Thyroid gland (tissue), 4 donors: ENCODE results near the gene RPS6KA5. TPM values are rescaled to one million over a fixed set of nuclear protein-coding genes. Genes with fewer than 3 reads are reported as not detected.

ENCODE experiments used
- DNase-seq, 2 donors: peaks; one replicate each; pipeline ENCODE4 v3.0.0-alpha.2; 2019
- H3K27ac ChIP-seq, 3 donors: fragments of 200-600 bp; sonication (generic); 1 replicate in 2 of 3; 2 replicates in 1 of 3; pipeline ENCODE4 v1.5.1; 2016 to 2019; ENCODE audit warnings: mild to moderate bottlenecking in 1 of 3, moderate library complexity in 1 of 3
- H3K27me3 ChIP-seq: fragments of 200-600 bp; sonication (generic); one replicate; pipeline ENCODE4 v1.5.1; 2019
- H3K36me3 ChIP-seq, 2 donors: fragments of 200-600 bp; sonication (generic); one replicate each; pipeline ENCODE4 v1.5.1; 2016 to 2019
- H3K4me1 ChIP-seq, 2 donors: fragments of 200-600 bp; sonication (generic); one replicate each; pipeline ENCODE4 v1.5.1; 2017 to 2019
- H3K4me3 ChIP-seq, 3 donors: fragments of 200-600 bp; sonication (generic); replicated peaks in 1 of 3; 1 replicate in 2 of 3; 2 replicates in 1 of 3; pipeline ENCODE4 v1.5.1; 2016; ENCODE audit warnings: mild to moderate bottlenecking in 1 of 3
- H3K9me3 ChIP-seq: fragments of 200-600 bp; sonication (generic); one replicate; pipeline ENCODE4 v1.5.1; 2017
- CTCF ChIP-seq, 6 experiments: fragments of 200-600 bp in 3 of 6; fragments of 450-650 bp in 3 of 6; sonication (generic) in 3 of 6; IDR thresholded peaks; one replicate each; pipeline ENCODE4 v1.5.1; 2016 to 2019; ENCODE audit warnings: antibody characterized with exemption in 6 of 6, mild to moderate bottlenecking in 2 of 6, inconsistent platforms in 1 of 6, moderate library complexity in 1 of 6
- POLR2A ChIP-seq, 2 donors: fragments of 450-650 bp; IDR thresholded peaks; one replicate each; pipeline ENCODE4 v1.6.1; 2017; ENCODE audit warnings: antibody characterized with exemption in 2 of 2, mild to moderate bottlenecking in 2 of 2, moderate library complexity in 1 of 2
- whole genome bisulfite sequencing, 2 donors: methylation state at CpG; one replicate each; pipeline ENCODE4 v1.1.5; 2017; 5-methylcytosine and 5-hydroxymethylcytosine counted together
- intact Hi-C: fragments of 100-400 bp; cut with DNase I; formaldehyde crosslinking; loops from one replicate; pipeline ENCODE4 v1.15.1; 2023
- total RNA-seq, 4 donors: library from RNA; depleted of rRNA; stranded (reverse); fragments of >200 nt; gene quantifications; one replicate each; pipeline ENCODE4 v1.2.3, GENCODE V29; 2016

Gene RPS6KA5
- total RNA-seq, 4 donors from 2014 or later, result 6.4 to 17.4 (median 8.9) TPM

GRCh38 chr14:90893510-90893909 is 166.9 kb downstream of the RPS6KA5 start:
- H3K36me3 ChIP-seq, result peaks cover 0 to 3% of the 10 kb centered on the region in 2 donors
- H3K9me3 ChIP-seq, result no peaks in the 10 kb centered on the region
- no peaks in the 10 kb centered on the region for H3K4me1 ChIP-seq
- no peak for TF ChIP-seq POLR2A (IDR thresholded peaks at IDR 0.05)
- TF ChIP-seq CTCF (IDR thresholded peaks at IDR 0.05), result no peak
- H3K4me3 ChIP-seq, result no peak overlapping the region
- no peak overlapping the region for H3K27ac ChIP-seq
- WGBS, 2 donors, result 95% methylated on average over 2 of the region's 2 CpGs
- no peak for DNase-seq
- H3K27me3 ChIP-seq, result no peaks in the 10 kb centered on the region
- intact Hi-C loops, result no loop called here

GRCh38 chr14:90892970-90893369 is 167.5 kb downstream of the RPS6KA5 start:
- Histone ChIP-seq H3K27ac (no peak overlapping the region), H3K4me3 (no peak overlapping the region), H3K4me1 (no peaks in the 10 kb centered on the region), H3K9me3 (no peaks in the 10 kb centered on the region), H3K27me3 (no peaks in the 10 kb centered on the region), H3K36me3 (no peaks in the 10 kb centered on the region)
- TF ChIP-seq POLR2A (IDR thresholded peaks at IDR 0.05), result no peak
- TF ChIP-seq CTCF (IDR thresholded peaks at IDR 0.05), result no peak
- intact Hi-C loops, result no loop called here
- no peak for DNase-seq

GRCh38 chr14:90891326-90891725 is 169.1 kb downstream of the RPS6KA5 start:
- H3K27me3 ChIP-seq, result no peaks in the 10 kb centered on the region
- H3K27ac ChIP-seq, result no peak overlapping the region
- H3K36me3 ChIP-seq, result no peaks in the 10 kb centered on the region
- H3K9me3 ChIP-seq, result no peaks in the 10 kb centered on the region
- H3K4me1 ChIP-seq, result no peaks in the 10 kb centered on the region
- DNase-seq, result no peak
- TF ChIP-seq CTCF (IDR thresholded peaks at IDR 0.05) (no peak), POLR2A (IDR thresholded peaks at IDR 0.05) (no peak)
- intact Hi-C loops, result no loop called here
- WGBS, 2 donors, result 54 to 56% methylated on average over 1 of the region's 1 CpG
- H3K4me3 ChIP-seq, result no peak overlapping the region

- H3K4me1 ChIP-seq, result no peaks in the 10 kb centered on the region
- WGBS, 2 donors, result 92 to 95% methylated on average over 10 of the region's 10 CpGs
- TF ChIP-seq POLR2A (IDR thresholded peaks at IDR 0.05), result no peak
- TF ChIP-seq CTCF (IDR thresholded peaks at IDR 0.05), result no peak
- H3K27me3 ChIP-seq, result no peaks in the 10 kb centered on the region
- intact Hi-C loops, result no loop called here
- no peaks in the 10 kb centered on the region for H3K9me3 ChIP-seq
- DNase-seq, result no peak
- H3K36me3 ChIP-seq, result no peaks in the 10 kb centered on the region
- no peak overlapping the region for H3K27ac ChIP-seq
- no peak overlapping the region for H3K4me3 ChIP-seq
Measured at GRCh38 chr14:90890322-90891020, 170.0 kb downstream of the RPS6KA5 start.

- H3K9me3 ChIP-seq, result no peaks in the 10 kb centered on the region
- no peak overlapping the region for H3K27ac ChIP-seq
- WGBS, 2 donors, result 93 to 94% methylated on average over 7 of the region's 7 CpGs
- TF ChIP-seq CTCF (IDR thresholded peaks at IDR 0.05) (no peak), POLR2A (IDR thresholded peaks at IDR 0.05) (no peak)
- H3K4me1 ChIP-seq, result no peaks in the 10 kb centered on the region
- DNase-seq, result no peak
- H3K4me3 ChIP-seq, result no peak overlapping the region
- H3K36me3 ChIP-seq, result no peaks in the 10 kb centered on the region
- H3K27me3 ChIP-seq, result no peaks in the 10 kb centered on the region
- intact Hi-C loops, result no loop called here
Measured at GRCh38 chr14:90886297-90886815, 174.1 kb downstream of the RPS6KA5 start.
